ENCODE data around the gene COA4. TPM values are rescaled to one million over a fixed set of nuclear protein-coding genes. Genes with fewer than 3 reads are reported as not detected.

The COA4 gene
- polyA plus RNA-seq, 2 of the 4 experiments (the other 2 are of a cell fraction), result 126 to 212 TPM

DNA sequence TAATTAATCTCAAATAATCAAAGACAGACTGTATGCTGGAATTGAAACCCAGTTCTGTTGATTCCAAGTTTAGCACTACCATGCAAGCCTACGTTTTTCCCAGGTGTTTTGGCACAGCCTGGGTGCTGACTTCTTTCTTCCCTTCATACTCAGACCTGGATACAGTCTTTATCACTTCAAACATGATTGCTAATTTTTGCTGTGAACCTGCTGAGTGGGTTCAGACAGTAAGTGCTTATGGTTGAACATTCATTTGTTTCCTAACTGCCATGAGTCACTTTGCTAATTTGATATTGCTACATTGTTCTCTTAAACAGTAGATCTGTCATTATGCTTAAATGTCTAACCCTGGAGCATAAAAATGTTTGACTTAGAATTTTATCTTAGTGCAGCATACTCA, 12.4 kb upstream of the COA4 start:
- no peak for TF ChIP-seq MAZ (IDR thresholded peaks at IDR 0.05; ENCODE audit: borderline replicate concordance, low read depth, low read length)
- no peak for TF ChIP-seq RNF2 (IDR thresholded peaks at IDR 0.05; ENCODE audit: borderline replicate concordance, low read depth)
- no peak for TF ChIP-seq FOSL2 (IDR thresholded peaks at IDR 0.05)
- TF ChIP-seq FOSL2 (CRISPR knock-in tag; IDR thresholded peaks at IDR 0.05), result no peak
- TF ChIP-seq CHD2 (IDR thresholded peaks at IDR 0.05; ENCODE audit: low read length, partially characterized antibody), result no peak
- TF ChIP-seq POLR2AphosphoS2 (conservative IDR thresholded peaks at IDR 0.05; ENCODE audit: low read length), result no peak
- TF ChIP-seq KDM5A (IDR thresholded peaks at IDR 0.05), result no peak
- no peak for TF ChIP-seq HOXB13 (CRISPR knock-in tag; IDR thresholded peaks at IDR 0.05; ENCODE audit: low read depth)
- TF ChIP-seq KDM1A (IDR thresholded peaks at IDR 0.05; ENCODE audit: low read depth), result no peak
- POLR2A ChIA-PET, result no interaction called here
- no peak for FAIRE-seq
- no peaks in the 10 kb centered on the region for H3K9me3 ChIP-seq
- H3K4me1 ChIP-seq, result peaks cover 2% of the 10 kb centered on the region; the same call in 1 of the 3 replicates
- no peak for DNase-seq (ENCODE audit: low read depth in 1 of 2, low spot score in 1 of 2)
- H3K4me2 ChIP-seq, result no peak overlapping the region
- ATAC-seq, result no peak
- CTCF ChIA-PET, result interaction anchor here (0.9 kb wide), 1 partner anchor 9 kb away, joined by 3 read pairs; no protein-coding TSS in a partner anchor
- no peak overlapping the region for H3K4me3 ChIP-seq
- no peak overlapping the region for H3K27ac ChIP-seq
- WGBS (ENCODE audit: missing lambda C conversion rate), result 9% methylated on average over 1 of the region's 1 CpG

DNA sequence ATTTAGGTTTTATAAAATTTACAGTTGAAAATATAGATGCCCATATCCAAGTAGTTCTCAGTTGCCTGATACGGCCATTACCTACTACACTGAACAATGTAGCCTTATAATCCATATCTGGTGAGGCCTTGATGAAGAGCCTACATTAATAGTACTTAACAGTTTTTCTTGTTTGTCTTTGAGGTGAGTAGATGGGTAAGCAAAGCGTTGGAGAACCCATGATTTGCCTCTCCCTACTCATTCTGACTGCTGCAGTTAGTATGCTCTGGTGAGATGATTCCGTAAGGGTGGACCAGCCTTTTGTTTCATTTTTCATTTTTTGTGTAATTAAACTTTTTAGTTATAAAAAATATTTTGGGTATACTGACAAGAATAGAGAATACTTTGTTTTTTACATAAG, 11.6 kb upstream of the COA4 start:
- no peak overlapping the region for H3K27ac ChIP-seq
- no peaks in the 10 kb centered on the region for H3K9me3 ChIP-seq
- H3K4me2 ChIP-seq, result no peak overlapping the region
- no peak for DNase-seq (ENCODE audit: low read depth in 1 of 2, low spot score in 1 of 2)
- POLR2A ChIA-PET, result no interaction called here
- H3K4me1 ChIP-seq, result no peaks in the 10 kb centered on the region
- FAIRE-seq, result no peak
- no peak for ATAC-seq
- CTCF ChIA-PET, result no interaction called here
- WGBS (ENCODE audit: missing lambda C conversion rate), result 76% methylated on average over 3 of the region's 3 CpGs
- TF ChIP-seq, protein P1, sequence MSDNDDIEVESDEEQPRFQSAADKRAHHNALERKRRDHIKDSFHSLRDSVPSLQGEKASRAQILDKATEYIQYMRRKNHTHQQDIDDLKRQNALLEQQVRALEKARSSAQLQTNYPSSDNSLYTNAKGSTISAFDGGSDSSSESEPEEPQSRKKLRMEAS (IDR thresholded peaks at IDR 0.05), result no peak
- TF ChIP-seq, protein P2, sequence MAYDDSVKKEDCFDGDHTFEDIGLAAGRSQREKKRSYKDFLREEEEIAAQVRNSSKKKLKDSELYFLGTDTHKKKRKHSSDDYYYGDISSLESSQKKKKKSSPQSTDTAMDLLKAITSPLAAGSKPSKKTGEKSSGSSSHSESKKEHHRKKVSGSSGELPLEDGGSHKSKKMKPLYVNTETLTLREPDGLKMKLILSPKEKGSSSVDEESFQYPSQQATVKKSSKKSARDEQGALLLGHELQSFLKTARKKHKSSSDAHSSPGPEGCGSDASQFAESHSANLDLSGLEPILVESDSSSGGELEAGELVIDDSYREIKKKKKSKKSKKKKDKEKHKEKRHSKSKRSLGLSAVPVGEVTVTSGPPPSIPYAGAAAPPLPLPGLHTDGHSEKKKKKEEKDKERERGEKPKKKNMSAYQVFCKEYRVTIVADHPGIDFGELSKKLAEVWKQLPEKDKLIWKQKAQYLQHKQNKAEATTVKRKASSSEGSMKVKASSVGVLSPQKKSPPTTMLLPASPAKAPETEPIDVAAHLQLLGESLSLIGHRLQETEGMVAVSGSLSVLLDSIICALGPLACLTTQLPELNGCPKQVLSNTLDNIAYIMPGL (CRISPR knock-in tag; IDR thresholded peaks at IDR 0.05; ENCODE audit: borderline replicate concordance), result no peak
- TF ChIP-seq TFCP2L1 (CRISPR knock-in tag; IDR thresholded peaks at IDR 0.05), result no peak
- TF ChIP-seq CBX8 (IDR thresholded peaks at IDR 0.05), result no peak
- TF ChIP-seq, protein P3, sequence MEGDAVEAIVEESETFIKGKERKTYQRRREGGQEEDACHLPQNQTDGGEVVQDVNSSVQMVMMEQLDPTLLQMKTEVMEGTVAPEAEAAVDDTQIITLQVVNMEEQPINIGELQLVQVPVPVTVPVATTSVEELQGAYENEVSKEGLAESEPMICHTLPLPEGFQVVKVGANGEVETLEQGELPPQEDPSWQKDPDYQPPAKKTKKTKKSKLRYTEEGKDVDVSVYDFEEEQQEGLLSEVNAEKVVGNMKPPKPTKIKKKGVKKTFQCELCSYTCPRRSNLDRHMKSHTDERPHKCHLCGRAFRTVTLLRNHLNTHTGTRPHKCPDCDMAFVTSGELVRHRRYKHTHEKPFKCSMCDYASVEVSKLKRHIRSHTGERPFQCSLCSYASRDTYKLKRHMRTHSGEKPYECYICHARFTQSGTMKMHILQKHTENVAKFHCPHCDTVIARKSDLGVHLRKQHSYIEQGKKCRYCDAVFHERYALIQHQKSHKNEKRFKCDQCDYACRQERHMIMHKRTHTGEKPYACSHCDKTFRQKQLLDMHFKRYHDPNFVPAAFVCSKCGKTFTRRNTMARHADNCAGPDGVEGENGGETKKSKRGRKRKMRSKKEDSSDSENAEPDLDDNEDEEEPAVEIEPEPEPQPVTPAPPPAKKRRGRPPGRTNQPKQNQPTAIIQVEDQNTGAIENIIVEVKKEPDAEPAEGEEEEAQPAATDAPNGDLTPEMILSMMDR (IDR thresholded peaks at IDR 0.05), result no peak
- TF ChIP-seq NR3C1 (IDR thresholded peaks at IDR 0.05), result no peak
- TF ChIP-seq, protein P4, sequence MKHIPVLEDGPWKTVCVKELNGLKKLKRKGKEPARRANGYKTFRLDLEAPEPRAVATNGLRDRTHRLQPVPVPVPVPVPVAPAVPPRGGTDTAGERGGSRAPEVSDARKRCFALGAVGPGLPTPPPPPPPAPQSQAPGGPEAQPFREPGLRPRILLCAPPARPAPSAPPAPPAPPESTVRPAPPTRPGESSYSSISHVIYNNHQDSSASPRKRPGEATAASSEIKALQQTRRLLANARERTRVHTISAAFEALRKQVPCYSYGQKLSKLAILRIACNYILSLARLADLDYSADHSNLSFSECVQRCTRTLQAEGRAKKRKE (CRISPR knock-in tag; IDR thresholded peaks at IDR 0.05; ENCODE audit: low read depth), result no peak
- TF ChIP-seq MYC (IDR thresholded peaks at IDR 0.05; ENCODE audit: borderline replicate concordance, low read length), result no peak
- TF ChIP-seq, protein P5, sequence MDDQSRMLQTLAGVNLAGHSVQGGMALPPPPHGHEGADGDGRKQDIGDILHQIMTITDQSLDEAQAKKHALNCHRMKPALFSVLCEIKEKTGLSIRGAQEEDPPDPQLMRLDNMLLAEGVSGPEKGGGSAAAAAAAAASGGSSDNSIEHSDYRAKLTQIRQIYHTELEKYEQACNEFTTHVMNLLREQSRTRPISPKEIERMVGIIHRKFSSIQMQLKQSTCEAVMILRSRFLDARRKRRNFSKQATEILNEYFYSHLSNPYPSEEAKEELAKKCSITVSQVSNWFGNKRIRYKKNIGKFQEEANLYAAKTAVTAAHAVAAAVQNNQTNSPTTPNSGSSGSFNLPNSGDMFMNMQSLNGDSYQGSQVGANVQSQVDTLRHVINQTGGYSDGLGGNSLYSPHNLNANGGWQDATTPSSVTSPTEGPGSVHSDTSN (IDR thresholded peaks at IDR 0.05), result no peak
- H3K4me3 ChIP-seq, result no peak overlapping the region

DNA sequence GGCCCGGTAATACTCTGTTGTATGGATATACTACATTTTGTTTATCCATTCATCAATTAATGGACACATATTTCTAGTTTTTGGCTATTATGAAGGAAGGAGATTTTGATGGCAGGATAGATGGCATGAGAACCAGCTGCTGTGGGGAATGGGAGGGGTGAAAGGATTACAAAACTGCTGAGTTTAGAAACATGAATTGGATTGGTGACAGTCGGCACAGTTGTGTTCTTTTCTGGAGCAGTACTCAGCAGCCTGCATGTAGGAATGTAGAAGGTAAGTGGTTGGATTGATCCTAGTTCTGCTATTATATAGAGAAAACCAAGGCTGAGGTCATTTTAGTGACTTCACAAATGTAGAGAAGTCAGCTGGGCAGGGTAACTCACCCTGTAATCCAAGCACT, 7.2 kb upstream of the COA4 start:
- WGBS (ENCODE audit: missing lambda C conversion rate), result 96% methylated on average over 2 of the region's 2 CpGs
- no peak for TF ChIP-seq FOXS1 (CRISPR knock-in tag; IDR thresholded peaks at IDR 0.05)
- TF ChIP-seq, protein P6, sequence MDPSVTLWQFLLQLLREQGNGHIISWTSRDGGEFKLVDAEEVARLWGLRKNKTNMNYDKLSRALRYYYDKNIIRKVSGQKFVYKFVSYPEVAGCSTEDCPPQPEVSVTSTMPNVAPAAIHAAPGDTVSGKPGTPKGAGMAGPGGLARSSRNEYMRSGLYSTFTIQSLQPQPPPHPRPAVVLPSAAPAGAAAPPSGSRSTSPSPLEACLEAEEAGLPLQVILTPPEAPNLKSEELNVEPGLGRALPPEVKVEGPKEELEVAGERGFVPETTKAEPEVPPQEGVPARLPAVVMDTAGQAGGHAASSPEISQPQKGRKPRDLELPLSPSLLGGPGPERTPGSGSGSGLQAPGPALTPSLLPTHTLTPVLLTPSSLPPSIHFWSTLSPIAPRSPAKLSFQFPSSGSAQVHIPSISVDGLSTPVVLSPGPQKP (IDR thresholded peaks at IDR 0.05; ENCODE audit: low read depth, low read length), result no peak
- no peak for TF ChIP-seq RFX5 (IDR thresholded peaks at IDR 0.05)
- no peak for TF ChIP-seq GATA3 (IDR thresholded peaks at IDR 0.05; ENCODE audit: borderline replicate concordance)
- TF ChIP-seq RNF2 (IDR thresholded peaks at IDR 0.05; ENCODE audit: borderline replicate concordance, low read depth), result no peak
- TF ChIP-seq MAZ (IDR thresholded peaks at IDR 0.05; ENCODE audit: borderline replicate concordance, low read depth, low read length), result no peak
- no peak for TF ChIP-seq TP53 (CRISPR knock-in tag; IDR thresholded peaks at IDR 0.05)
- no peak for TF ChIP-seq JUNB (IDR thresholded peaks at IDR 0.05)
- TF ChIP-seq BHLHE40 (IDR thresholded peaks at IDR 0.05; ENCODE audit: low read depth, low read length), result no peak
- no peak for TF ChIP-seq ZSCAN20 (CRISPR knock-in tag; IDR thresholded peaks at IDR 0.05)
- no peak for TF ChIP-seq CEBPB (IDR thresholded peaks at IDR 0.05)
- TF ChIP-seq EP300 (IDR thresholded peaks at IDR 0.05), result no peak
- no peak for TF ChIP-seq RCOR1 (IDR thresholded peaks at IDR 0.05; ENCODE audit: low read depth, low read length)
- TF ChIP-seq JUN (IDR thresholded peaks at IDR 0.05), result no peak

More for the DNA sequence above, 7.2 kb upstream of the COA4 start:
- ATAC-seq (no peak), DNase-seq (ENCODE audit: low read depth in 1 of 2, low spot score in 1 of 2) (no peak), FAIRE-seq (no peak)
- Histone ChIP-seq H3K4me3 (no peak overlapping the region), H3K9me3 (no peaks in the 10 kb centered on the region), H3K27ac (no peak overlapping the region), H3K4me2 (no peak overlapping the region), H3K4me1 (no peaks in the 10 kb centered on the region)
- ChIA-PET CTCF (no interaction called here), POLR2A (no interaction called here)
